ENCODE results near the gene BEND5. TPM values are rescaled to one million over a fixed set of nuclear protein-coding genes. Genes with fewer than 3 reads are reported as not detected.

BEND5 gene
- polyA plus RNA-seq, 1 experiment = not detected

- ChIA-PET CTCF (interaction anchor here (0.6 to 4.3 kb wide), 18 partner anchors 9 to 1652 kb away, joined by 3 to 21 read pairs (median 4); no protein-coding TSS in a partner anchor), POLR2A (no interaction called here)
- no peak overlapping the region for H3K4me3 ChIP-seq (ENCODE audit: low read depth, low read length)
- no peaks in the 10 kb centered on the region for H3K27me3 ChIP-seq (ENCODE audit: control insufficient read depth, insufficient read depth, low read length)
- DNase-seq (ENCODE audit: low read depth) = no peak
- peak; percentile 89 for TF ChIP-seq CTCF (IDR thresholded peaks at IDR 0.05; ENCODE audit: insufficient read depth, low read depth, low read length)
- no peaks in the 10 kb centered on the region for H3K36me3 ChIP-seq (ENCODE audit: control insufficient read depth, insufficient read depth, low read length)
Observed at GRCh38 chr1:48697066-48697707, 79.5 kb downstream of the BEND5 start.

GRCh38 chr1:48695161-48695560 lies 81.5 kb downstream of the BEND5 start:
- H3K4me3 ChIP-seq (ENCODE audit: low read depth, low read length) = no peak overlapping the region
- no peak for TF ChIP-seq CTCF (IDR thresholded peaks at IDR 0.05; ENCODE audit: insufficient read depth, low read depth, low read length)
- H3K27me3 ChIP-seq (ENCODE audit: control insufficient read depth, insufficient read depth, low read length) = no peaks in the 10 kb centered on the region
- no peaks in the 10 kb centered on the region for H3K36me3 ChIP-seq (ENCODE audit: control insufficient read depth, insufficient read depth, low read length)
- DNase-seq (ENCODE audit: low read depth) = no peak
- POLR2A ChIA-PET = no interaction called here
- CTCF ChIA-PET = interaction anchor here (1.5 to 4.3 kb wide), 3 partner anchors 9 to 122 kb away, joined by 4 to 21 read pairs (median 5); no protein-coding TSS in a partner anchor

- Histone ChIP-seq H3K36me3 (ENCODE audit: control insufficient read depth, insufficient read depth, low read length) (no peaks in the 10 kb centered on the region), H3K27me3 (ENCODE audit: control insufficient read depth, insufficient read depth, low read length) (no peaks in the 10 kb centered on the region), H3K4me3 (ENCODE audit: low read depth, low read length) (no peak overlapping the region)
- ChIA-PET POLR2A (no interaction called here), CTCF (no interaction called here)
- no peak for TF ChIP-seq CTCF (IDR thresholded peaks at IDR 0.05; ENCODE audit: insufficient read depth, low read depth, low read length)
- DNase-seq (ENCODE audit: low read depth) = no peak
Observed at GRCh38 chr1:48693674-48694320, 82.9 kb downstream of the BEND5 start.

GRCh38 chr1:48693180-48693579 lies 83.5 kb downstream of the BEND5 start:
- no peak for DNase-seq (ENCODE audit: low read depth)
- ChIA-PET CTCF (interaction anchor here (1.5 kb wide), 1 partner anchor 121 kb away, joined by 4 read pairs; no protein-coding TSS in a partner anchor), POLR2A (no interaction called here)
- Histone ChIP-seq H3K4me3 (ENCODE audit: low read depth, low read length) (no peak overlapping the region), H3K27me3 (ENCODE audit: control insufficient read depth, insufficient read depth, low read length) (no peaks in the 10 kb centered on the region), H3K36me3 (ENCODE audit: control insufficient read depth, insufficient read depth, low read length) (no peaks in the 10 kb centered on the region)
- no peak for TF ChIP-seq CTCF (IDR thresholded peaks at IDR 0.05; ENCODE audit: insufficient read depth, low read depth, low read length)

GRCh38 chr1:48692235-48692634 lies 84.5 kb downstream of the BEND5 start:
- TF ChIP-seq CTCF (IDR thresholded peaks at IDR 0.05; ENCODE audit: insufficient read depth, low read depth, low read length) = no peak
- H3K27me3 ChIP-seq (ENCODE audit: control insufficient read depth, insufficient read depth, low read length) = no peaks in the 10 kb centered on the region
- CTCF ChIA-PET = interaction anchor here (0.7 to 1.5 kb wide), 4 partner anchors 15 to 125 kb away, joined by 3 to 4 read pairs (median 3); no protein-coding TSS in a partner anchor

More at GRCh38 chr1:48692235-48692634, 84.5 kb downstream of the BEND5 start:
- POLR2A ChIA-PET = no interaction called here
- Histone ChIP-seq H3K4me3 (ENCODE audit: low read depth, low read length) (no peak overlapping the region), H3K36me3 (ENCODE audit: control insufficient read depth, insufficient read depth, low read length) (no peaks in the 10 kb centered on the region)
- DNase-seq (ENCODE audit: low read depth) = no peak
